GM21529 (cell line): ENCODE results near the gene KIAA1210.
A peak's percentile ranks its signal among the peaks of the same experiment; 100 is the strongest.

Experiments
- ATAC-seq: cut with Tn5 transposase; IDR thresholded peaks from one replicate; pipeline ENCODE4 v1.9.1; 2021; ENCODE audit not compliant: unreplicated experiment

Gene KIAA1210

GRCh38 chrX:119093991-119094735 is 33.4 kb downstream of the KIAA1210 start:
- no peak for ATAC-seq

GRCh38 chrX:119090627-119091026 is 37.0 kb downstream of the KIAA1210 start:
- ATAC-seq = no peak

- no peak for ATAC-seq
Measured at GRCh38 chrX:119089619-119090018, 38.0 kb downstream of the KIAA1210 start.

GRCh38 chrX:119087121-119087520 is 40.5 kb downstream of the KIAA1210 start:
- no peak for ATAC-seq

GRCh38 chrX:119084766-119085165 is 42.8 kb downstream of the KIAA1210 start:
- no peak for ATAC-seq

- no peak for ATAC-seq
Measured at GRCh38 chrX:119082278-119082677, 45.3 kb downstream of the KIAA1210 start.

GRCh38 chrX:119075270-119076025 is 52.2 kb downstream of the KIAA1210 start:
- ATAC-seq = no peak

- ATAC-seq = no peak
Measured at GRCh38 chrX:119073911-119074310, 53.7 kb downstream of the KIAA1210 start.

- ATAC-seq = no peak
Measured at GRCh38 chrX:119073200-119073905, 54.3 kb downstream of the KIAA1210 start.

GRCh38 chrX:119072744-119073143 is 54.9 kb downstream of the KIAA1210 start, which contains the start of gene CT47C1:
CT47C1 (plus strand) TSS chrX:119072993; CDS start chrX:119073226, 233 bp downstream.
- ATAC-seq = no peak

GRCh38 chrX:119071381-119071780 is 56.2 kb downstream of the KIAA1210 start:
- no peak for ATAC-seq

- ATAC-seq = no peak
Measured at GRCh38 chrX:119069762-119070161, 57.9 kb downstream of the KIAA1210 start.

GRCh38 chrX:119069128-119069527 is 58.5 kb downstream of the KIAA1210 start:
- no peak for ATAC-seq

- ATAC-seq = peak; percentile 50
Measured at GRCh38 chrX:119067023-119067739, 60.4 kb downstream of the KIAA1210 start.

GRCh38 chrX:119063428-119063827 is 64.2 kb downstream of the KIAA1210 start:
- no peak for ATAC-seq

GRCh38 chrX:119062750-119063374 is 64.8 kb downstream of the KIAA1210 start:
- no peak for ATAC-seq

GRCh38 chrX:119055687-119056086 is 71.9 kb downstream of the KIAA1210 start:
- ATAC-seq = no peak

GRCh38 chrX:119045884-119046283 is 81.7 kb downstream of the KIAA1210 start:
- no peak for ATAC-seq

GRCh38 chrX:119042996-119043395 is 84.6 kb downstream of the KIAA1210 start:
- ATAC-seq = no peak

GRCh38 chrX:119042040-119042439 is 85.6 kb downstream of the KIAA1210 start:
- no peak for ATAC-seq
